Hepatocyte (in vitro differentiated cells): ENCODE results near the gene CELSR1.

ENCODE experiments used
- CTCF ChIP-seq: fragments of 200-600 bp; sonication (generic); IDR thresholded peaks from 2 replicates; pipeline ENCODE4 v1.5.1; 2016; ENCODE audit warnings: antibody characterized with exemption, mild to moderate bottlenecking; ENCODE audit not compliant: poor library complexity
- EZH2 ChIP-seq: fragments of 200-600 bp; sonication (generic); IDR thresholded peaks from 2 replicates; pipeline ENCODE4 v1.6.1; 2016; ENCODE audit warnings: antibody characterized with exemption, mild to moderate bottlenecking, borderline replicate concordance
- EZH2phosphoT487 ChIP-seq: fragments of 200-600 bp; sonication (generic); IDR thresholded peaks from one replicate; pipeline ENCODE4 v1.6.1; 2018; ENCODE audit warnings: antibody characterized with exemption, mild to moderate bottlenecking, low read depth, moderate library complexity; ENCODE audit not compliant: unreplicated experiment, severe bottlenecking

GRCh38 chr22:46377525-46378425 lies 159.6 kb downstream of the CELSR1 start:
- TF ChIP-seq CTCF (no peak), EZH2phosphoT487 (no peak), EZH2 (no peak)
